ENCODE data around the gene DTNA.
"Not testable (repeated sequence)": the region's sequence is repeated elsewhere in the genome, so short reads cannot be mapped to it uniquely, and the experiment has no call there.

DTNA gene

GRCh38 chr18:34725737-34726136 is 15.6 kb downstream of the DTNA start:
- not testable (repeated sequence) for DNase-seq (ENCODE audit: low spot score)

DNA sequence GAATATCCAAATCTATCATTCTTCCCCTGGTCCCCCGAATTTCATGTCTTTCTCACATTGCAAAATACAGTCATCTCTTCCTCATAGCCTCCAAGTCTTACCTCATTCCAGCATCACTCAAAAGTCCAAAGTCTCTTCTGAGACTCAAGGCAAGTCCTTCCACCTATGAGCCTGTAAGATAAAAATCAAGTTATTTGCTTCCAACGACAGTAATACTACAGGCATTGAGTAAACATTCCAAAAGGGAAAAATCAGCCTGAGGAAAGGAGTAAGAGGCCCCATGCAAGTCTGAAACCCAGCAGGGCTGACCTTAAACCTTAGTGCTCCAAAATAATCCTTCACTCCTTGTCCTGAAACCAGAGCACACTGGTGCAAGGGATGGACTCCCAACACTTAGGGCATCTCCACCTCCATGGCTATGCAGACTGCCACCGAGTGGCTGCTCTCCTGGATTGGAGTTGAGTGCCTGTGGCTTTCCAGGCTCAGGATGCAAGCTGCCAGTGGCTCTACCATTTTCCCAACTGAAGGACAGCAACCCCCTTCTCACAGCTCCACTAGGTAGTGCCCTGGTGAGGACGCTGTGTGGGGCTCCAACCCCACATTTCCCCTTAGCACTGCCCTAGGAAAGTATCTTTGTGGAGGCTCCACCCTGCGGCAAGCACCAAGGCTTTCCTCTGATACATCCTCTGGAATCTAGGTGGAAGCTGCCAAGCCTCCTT is 16.3 kb downstream of the DTNA start:
- DNase-seq (ENCODE audit: low spot score) = no peak

GRCh38 chr18:34729264-34729663 is 19.2 kb downstream of the DTNA start:
- DNase-seq (ENCODE audit: low spot score) = no peak

DNA sequence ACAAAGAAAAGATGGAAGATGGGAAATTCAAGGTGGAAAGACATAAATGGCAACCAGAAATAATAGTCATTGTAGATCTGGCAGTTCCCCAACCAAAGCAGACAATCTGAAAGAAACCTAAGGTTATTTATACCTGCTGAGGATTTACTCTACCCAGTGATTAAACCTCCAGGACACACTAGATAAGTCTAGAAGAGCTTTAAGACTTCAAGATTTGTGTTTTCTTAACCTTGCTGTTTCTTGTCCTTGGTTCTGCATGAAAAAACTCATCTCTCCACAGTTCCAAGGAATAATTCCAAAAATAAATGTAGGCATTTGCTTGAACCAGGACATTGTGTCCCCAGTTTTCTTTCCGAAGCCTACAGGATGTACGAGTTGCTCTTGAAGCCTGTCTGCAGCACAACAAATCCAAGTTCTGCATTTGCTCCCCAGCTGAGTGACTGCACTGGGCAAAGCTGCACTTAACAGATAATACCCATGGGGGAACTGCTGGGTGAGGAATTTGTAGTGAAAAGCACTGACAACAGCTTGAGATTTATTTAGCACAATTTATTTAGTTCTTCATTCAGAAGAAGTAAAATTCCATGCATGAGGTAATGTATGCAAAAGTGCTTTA is 19.8 kb downstream of the DTNA start:
- DNase-seq (ENCODE audit: low spot score) = no peak

DNA sequence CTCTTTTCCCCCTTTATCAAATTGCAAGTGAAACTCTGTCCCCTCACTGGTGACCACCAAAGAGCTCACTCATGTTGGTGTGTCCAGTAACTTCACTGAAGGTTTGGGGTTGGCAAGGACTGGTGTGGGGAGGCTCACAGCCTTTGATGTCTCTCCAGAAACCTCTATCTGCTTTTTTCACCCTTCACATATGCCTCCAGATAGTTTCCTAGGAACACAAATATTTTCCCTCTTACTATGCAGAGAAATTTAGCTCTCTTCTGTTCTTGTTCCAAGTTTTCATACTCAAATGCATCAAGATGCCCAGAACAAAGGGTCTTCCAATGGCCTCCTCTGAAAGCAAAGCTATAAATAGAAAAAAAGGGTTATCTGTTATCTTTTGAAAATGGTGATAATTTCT is 20.7 kb downstream of the DTNA start:
- DNase-seq (ENCODE audit: low spot score) = no peak

DNA sequence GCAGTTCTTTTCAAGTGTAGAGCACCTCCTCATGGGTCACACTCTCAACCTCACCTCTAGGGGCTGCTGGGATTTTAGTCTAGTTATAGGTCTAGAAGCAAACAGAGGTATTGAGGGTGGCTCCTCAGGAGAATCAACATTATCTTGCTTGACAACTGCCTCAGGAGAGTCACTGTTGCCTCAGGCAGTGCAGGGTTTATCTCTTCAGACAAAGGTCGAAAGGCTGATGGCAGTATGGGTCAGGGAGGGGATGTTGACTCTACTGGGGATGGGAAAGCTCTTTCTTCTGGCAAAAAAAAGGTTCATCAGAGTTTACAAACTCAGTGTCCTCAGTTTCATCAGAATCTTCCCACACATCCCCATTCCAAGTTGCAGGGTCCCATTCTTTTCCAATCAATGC is 24.0 kb downstream of the DTNA start:
- no peak for DNase-seq (ENCODE audit: low spot score)

DNA sequence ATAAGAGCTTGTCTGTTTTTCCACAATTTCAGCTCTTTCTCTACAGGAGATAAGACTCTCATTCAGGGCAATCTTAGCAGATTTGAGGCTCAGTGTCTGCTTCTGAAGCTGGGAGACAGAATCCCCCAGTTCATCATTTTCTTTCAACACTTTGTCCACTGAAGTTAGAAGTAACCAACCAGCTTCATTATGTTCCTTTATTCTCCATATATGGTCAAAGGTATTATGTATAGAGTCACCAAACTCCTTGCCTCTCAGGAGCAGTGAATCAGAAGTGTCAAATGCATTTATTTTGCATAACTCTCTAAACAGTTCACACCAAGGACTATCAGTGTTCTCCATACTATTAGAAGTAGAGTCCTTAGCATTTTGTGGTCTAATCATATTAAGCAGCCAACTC is 24.4 kb downstream of the DTNA start:
- DNase-seq (ENCODE audit: low spot score) = not testable (repeated sequence)

DNA sequence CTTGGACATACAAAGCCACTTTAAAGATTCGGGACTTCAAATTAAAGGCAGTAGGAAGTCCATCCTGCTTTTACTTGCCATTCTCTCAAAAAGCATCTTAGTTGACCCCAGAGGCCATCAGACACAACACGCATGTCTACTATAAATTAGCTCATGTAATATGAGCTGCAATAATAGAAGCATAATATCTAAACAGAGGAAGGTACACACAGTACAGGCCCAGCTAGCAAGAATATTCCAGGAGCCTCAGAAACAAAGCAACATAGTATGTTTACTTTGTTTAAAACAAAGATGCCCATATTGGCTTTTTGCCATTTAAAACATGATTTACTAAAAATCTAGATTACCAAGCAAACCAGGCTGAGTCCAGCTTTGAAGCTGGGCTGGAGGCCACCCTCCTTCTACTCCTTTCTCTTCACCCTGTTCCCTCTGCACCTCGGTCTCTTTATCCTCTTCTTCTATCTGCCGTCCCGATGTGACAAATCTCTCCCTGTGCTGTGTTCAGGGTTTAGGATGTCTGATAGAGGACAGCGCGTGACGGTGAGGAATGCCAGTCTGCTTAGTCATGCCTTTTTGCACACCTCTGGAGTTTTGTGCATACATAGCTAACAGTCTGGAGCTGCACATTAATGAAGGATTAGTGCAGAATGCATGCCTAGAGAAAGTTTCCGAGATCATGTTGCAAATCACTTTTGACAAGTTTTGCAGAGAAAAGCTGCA is 28.2 kb downstream of the DTNA start:
- DNase-seq (ENCODE audit: low spot score) = no peak

DNA sequence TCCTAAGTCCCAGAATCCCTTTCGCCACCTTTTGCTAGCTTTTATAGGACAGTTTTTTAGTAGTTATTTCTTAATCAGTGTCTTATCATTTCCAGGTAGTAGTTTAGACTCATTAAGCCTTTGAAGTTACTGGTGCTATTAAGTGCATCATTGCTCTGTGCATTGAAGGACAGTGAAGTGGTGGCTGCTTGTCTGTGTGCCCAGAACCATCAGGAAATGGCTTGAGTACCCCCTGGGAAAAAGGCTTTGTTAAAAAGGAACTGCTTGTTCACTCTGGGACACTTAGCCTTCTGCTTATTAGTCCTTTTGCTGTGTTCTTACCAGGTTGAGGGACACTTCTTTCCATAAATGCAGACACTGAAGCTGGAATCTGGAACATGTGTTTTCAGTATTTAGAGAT is 30.0 kb downstream of the DTNA start:
- no peak for DNase-seq (ENCODE audit: low spot score)

DNA sequence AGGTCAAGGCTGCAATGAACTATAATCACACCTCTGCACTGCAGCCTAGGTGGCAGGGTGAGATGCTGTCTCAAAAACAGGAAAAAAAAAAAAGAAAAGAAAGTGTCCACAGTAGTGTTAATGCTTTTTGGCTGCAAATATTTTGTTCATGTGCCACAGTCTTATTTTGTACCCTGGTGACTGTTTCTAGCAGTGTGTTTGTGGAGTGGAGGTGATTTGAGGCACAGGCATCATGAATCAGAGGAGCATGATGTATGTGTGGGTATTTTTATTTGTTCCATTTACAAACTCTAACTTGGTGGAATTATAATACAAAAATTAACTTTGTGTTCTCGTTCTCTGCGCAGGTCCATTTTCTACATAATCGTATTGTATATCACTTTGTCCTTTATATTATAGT is 30.6 kb downstream of the DTNA start:
- DNase-seq (ENCODE audit: low spot score) = no peak

- no peak for DNase-seq (ENCODE audit: low spot score)
Measured at GRCh38 chr18:34741401-34741800, 31.3 kb downstream of the DTNA start.

DNA sequence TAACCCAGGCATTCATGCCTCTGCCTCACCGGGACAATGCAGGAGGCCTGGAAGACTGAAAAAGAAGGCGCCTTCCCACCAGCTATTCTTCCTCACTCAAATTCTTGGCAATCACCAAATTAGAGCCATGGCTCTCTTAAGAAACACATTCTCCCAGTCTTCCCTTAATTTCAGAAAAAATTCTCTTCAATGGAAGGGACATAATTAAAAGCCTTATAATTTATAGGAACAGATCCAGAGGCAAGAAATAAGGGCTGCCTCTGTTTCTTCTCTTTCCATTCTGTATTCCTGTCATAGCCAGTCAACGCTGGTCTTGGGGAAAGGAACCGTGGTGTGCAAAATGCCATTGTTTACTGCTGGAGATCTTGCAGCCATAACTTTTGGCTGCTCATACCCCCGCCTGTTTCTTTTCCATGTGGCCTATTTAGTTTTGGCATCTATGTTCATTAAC is 32.8 kb downstream of the DTNA start:
- DNase-seq (ENCODE audit: low spot score) = peak; percentile 66

DNA sequence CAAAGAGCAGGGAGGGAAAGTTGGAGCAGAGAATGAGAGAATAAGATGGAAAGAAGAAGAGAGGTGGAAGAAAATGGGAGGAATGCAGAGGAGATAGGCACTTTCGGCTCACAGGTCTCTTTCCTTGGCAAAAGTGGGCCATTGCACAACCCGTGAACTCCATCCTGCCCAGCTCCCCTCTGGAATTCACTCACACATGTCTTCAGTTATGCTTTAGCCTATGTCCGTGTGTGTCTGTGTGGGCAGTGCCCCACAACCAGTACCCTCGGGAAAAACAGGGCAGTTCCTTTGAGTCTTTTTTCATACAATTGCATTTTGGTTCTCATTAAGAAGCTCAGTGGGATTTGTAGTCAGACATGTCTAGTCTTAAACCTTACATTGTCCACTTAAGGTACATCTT is 34.5 kb downstream of the DTNA start:
- DNase-seq (ENCODE audit: low spot score) = no peak

DNA sequence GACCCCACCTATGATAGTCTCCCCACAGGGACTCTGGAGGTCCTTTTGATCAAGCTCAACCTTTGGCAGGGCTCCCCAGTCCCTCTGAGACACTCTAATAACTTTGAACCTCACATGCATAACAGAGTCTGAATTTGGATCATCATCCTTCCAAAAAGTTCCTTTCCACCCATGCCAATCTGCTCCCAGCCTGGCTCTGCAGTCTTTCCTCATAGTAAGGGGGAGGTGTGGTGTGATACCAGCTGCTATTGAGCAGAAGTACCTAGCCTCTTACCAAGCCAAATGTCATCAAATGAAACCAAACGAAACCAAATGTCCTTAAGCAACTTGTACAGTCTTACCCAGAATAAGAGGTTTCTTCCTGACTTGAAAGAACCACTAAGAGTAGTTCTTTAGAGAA is 36.5 kb downstream of the DTNA start:
- DNase-seq (ENCODE audit: low spot score) = no peak

GRCh38 chr18:34749721-34750120 is 39.6 kb downstream of the DTNA start:
- DNase-seq (ENCODE audit: low spot score) = no peak

DNA sequence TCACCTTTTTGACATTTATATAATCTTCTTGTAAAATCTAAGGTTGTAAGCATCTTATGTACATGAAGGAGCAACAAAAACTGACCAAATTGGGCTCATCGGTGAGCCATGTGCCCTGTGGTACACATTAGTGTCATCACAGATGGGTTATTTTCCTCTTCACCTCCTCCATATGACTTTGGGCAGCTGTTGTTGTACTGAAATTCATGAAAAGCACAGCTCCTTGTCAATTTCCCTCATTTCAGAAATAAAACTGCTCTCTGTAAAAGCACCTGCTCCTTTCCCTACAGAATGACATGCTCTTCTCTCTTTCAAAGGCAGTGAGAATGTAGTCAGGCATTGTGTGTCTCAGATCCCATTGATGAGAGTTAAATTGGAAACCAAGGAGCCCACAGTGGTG is 42.0 kb downstream of the DTNA start:
- no peak for DNase-seq (ENCODE audit: low spot score)

GRCh38 chr18:34754300-34754699 is 44.2 kb downstream of the DTNA start:
- DNase-seq (ENCODE audit: low spot score) = no peak

DNA sequence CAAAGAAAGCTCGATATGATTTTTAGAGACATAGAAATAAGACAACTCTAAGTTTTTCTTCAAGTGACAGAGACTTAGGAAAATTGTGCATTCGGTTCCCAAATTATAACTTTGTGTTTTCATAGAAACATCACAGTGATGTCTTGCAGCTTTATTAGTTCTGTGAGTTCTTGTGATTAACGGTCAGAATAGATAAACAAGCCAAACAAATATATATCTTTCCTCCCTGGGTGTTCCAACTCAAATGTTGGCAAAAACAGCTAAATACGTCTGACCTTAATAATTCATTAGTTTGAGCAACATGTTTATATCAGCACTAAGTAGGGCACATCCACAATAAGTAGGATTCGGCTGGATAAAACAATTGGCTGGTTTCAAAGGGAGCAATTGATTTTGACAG is 47.6 kb downstream of the DTNA start:
- no peak for DNase-seq (ENCODE audit: low spot score)

DNA sequence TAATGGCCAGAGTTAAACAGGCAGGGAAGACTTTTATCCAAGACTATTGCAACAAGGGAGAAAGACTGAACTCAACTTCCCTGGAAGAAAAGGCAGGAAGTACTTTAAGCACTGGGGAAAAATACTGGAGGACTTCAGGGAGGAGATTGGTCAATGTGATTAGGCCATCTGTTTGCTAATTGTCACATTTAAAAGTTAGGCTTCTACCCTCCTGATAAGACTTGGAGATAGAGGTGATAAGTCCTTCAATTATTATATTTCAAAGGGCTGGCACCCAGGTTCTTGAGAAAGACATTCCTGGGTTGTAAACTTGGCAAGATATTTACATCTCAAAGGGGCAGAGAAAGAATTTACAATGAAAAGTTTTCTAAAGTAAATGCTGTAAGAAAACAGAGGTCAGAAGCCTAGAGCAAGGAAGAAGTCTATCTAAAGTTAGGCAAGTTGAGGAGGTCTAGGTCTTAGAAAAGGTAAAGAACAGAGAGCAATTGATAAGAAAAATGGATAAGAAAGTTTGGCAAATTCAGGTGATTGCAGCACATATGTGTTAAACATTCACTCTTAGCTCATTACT is 48.4 kb downstream of the DTNA start:
- DNase-seq (ENCODE audit: low spot score) = no peak

GRCh38 chr18:34760444-34760843 is 50.3 kb downstream of the DTNA start:
- DNase-seq (ENCODE audit: low spot score) = peak; percentile 37

GRCh38 chr18:34764451-34764850 is 54.4 kb downstream of the DTNA start:
- no peak for DNase-seq (ENCODE audit: low spot score)

DNA sequence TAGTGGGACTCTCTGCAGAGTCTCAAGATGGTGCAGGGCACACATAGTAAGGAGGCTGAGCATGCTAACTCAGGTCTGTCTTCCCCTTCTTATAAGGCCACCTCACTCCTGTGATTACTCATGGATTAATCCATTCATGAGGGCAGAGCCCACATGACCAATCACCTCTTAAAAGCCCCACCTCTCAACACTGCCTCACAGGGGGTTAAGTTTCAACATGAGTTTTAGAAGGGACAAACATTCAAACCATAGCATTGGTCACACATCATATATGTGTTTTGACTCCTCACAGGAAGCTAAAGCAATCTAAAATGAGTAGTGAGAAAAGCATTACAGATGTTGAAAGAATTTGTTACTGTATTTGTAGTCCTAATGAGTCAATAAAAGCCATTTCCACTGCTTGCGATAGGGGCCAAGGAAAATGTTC is 57.5 kb downstream of the DTNA start:
- DNase-seq (ENCODE audit: low spot score) = no peak

- DNase-seq (ENCODE audit: low spot score) = no peak
Measured at GRCh38 chr18:34771958-34772357, 61.9 kb downstream of the DTNA start.

Measured in globus pallidus (tissue), 1 donor.